CD8-positive, alpha-beta memory T cell (primary cell): ENCODE results near the gene ARHGEF38. TPM values are rescaled to one million over a fixed set of nuclear protein-coding genes. Genes with fewer than 3 reads are reported as not detected.

Source experiments
- CTCF ChIA-PET: fragments of 350-600 bp; sonication (Branson Sonifier 250); formaldehyde crosslinking; loops from one replicate; lab custom pipeline; 2021; ENCODE audit warnings: antibody characterized with exemption; lab: Charles Lee
- POLR2A ChIA-PET: fragments of 350-600 bp; sonication (Branson Sonifier 250); formaldehyde crosslinking; loops from one replicate; lab custom pipeline; 2021; ENCODE audit warnings: antibody characterized with exemption; lab: Charles Lee
- DNase-seq, 5 donors: peaks; one replicate each; pipeline versions ENCODE4 v3.0.0 to v3.0.0-alpha.2; 2020 to 2022; ENCODE audit warnings: mixed read lengths in 1 of 5
- H3K27ac ChIP-seq: one replicate; pipeline ENCODE4 v1.7.0; 2013; ENCODE audit warnings: low read depth, mild to moderate bottlenecking, low read length, moderate library complexity
- H3K27me3 ChIP-seq: 2 replicates; pipeline ENCODE4 v1.7.0; 2013; ENCODE audit warnings: low read length, mild to moderate bottlenecking; ENCODE audit not compliant: insufficient read depth, poor library complexity, severe bottlenecking
- H3K36me3 ChIP-seq: 2 replicates; pipeline ENCODE4 v1.7.0; 2013; ENCODE audit warnings: mild to moderate bottlenecking, low read length, moderate library complexity; ENCODE audit not compliant: insufficient read depth
- H3K4me1 ChIP-seq: 2 replicates; pipeline ENCODE4 v1.7.0; 2013; ENCODE audit warnings: mild to moderate bottlenecking, low read length, moderate library complexity; ENCODE audit not compliant: insufficient read depth
- H3K4me3 ChIP-seq: 2 replicates; pipeline ENCODE4 v1.7.0; 2013; ENCODE audit warnings: mild to moderate bottlenecking, low read length
- H3K9me3 ChIP-seq: 2 replicates; pipeline ENCODE4 v1.7.0; 2013; ENCODE audit warnings: mild to moderate bottlenecking, low read length
- H3K27ac Mint-ChIP-seq, 8 donors: one replicate each; pipeline ENCODE4 v1.8.0; 2020 to 2021; ENCODE audit warnings: mixed read lengths in 8 of 8, mild to moderate bottlenecking in 6 of 8, inconsistent platforms in 3 of 8, moderate library complexity in 3 of 8
- H3K27me3 Mint-ChIP-seq, 2 donors: one replicate each; pipeline ENCODE4 v1.8.0; 2020 to 2021; ENCODE audit warnings: mixed read lengths in 2 of 2, mild to moderate bottlenecking in 1 of 2, moderate library complexity in 1 of 2
- H3K36me3 Mint-ChIP-seq, 3 donors: one replicate each; pipeline ENCODE4 v1.8.0; 2020 to 2021; ENCODE audit warnings: mixed read lengths in 3 of 3, inconsistent platforms in 1 of 3, mild to moderate bottlenecking in 1 of 3
- H3K4me1 Mint-ChIP-seq, 3 donors: one replicate each; pipeline ENCODE4 v1.8.0; 2020 to 2021; ENCODE audit warnings: mixed read lengths in 3 of 3, inconsistent platforms in 1 of 3, mild to moderate bottlenecking in 1 of 3
- H3K4me3 Mint-ChIP-seq, 7 donors: one replicate each; pipeline ENCODE4 v1.8.0; 2020 to 2021; ENCODE audit warnings: mixed read lengths in 7 of 7, mild to moderate bottlenecking in 6 of 7, moderate library complexity in 4 of 7, inconsistent platforms in 2 of 7
- H3K9me3 Mint-ChIP-seq, 5 donors: one replicate each; pipeline ENCODE4 v1.8.0; 2020 to 2022; ENCODE audit warnings: mixed read lengths in 5 of 5, mild to moderate bottlenecking in 3 of 5, moderate library complexity in 2 of 5, inconsistent platforms in 1 of 5
- polyA plus RNA-seq: library from polyadenylated mRNA; unstranded; fragments of 300-500 nt; fragmentation: Illumina TruSeq; gene quantifications from one replicate; pipeline ENCODE4 v1.2.3, GENCODE V29; 2021
- total RNA-seq, 2 experiments: library from RNA; stranded (reverse); gene quantifications; one replicate each; pipeline ENCODE4 v1.2.3, GENCODE V29; 2021

Gene ARHGEF38
- total and polyA plus RNA-seq, 3 experiments from 2014 or later = not detected

DNA sequence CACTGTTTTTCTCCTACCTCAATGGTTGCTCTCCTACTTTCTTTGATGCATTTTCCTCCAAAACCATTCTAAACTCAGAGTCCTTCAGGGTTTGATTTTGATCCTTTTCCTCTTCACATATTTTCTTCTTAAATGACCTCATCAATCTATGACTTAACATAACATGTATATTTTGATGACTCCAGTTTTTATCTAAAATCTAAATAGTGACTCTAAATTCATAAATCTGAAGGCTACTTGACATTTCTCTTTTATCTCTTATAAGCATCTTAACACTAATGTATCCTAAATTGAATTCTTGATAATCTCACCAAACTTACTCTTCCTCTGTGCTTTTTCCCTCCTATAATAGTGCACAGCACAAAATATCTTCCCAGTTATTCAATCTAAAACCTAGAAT is 4.7 kb upstream of the ARHGEF38 start:
- Histone ChIP-seq H3K9me3 (no peaks in the 10 kb centered on the region), H3K27me3 (no peaks in the 10 kb centered on the region), H3K4me1 (no peaks in the 10 kb centered on the region), H3K4me3 (no peak overlapping the region), H3K36me3 (no peaks in the 10 kb centered on the region), H3K27ac (no peak overlapping the region)
- ChIA-PET POLR2A (no interaction called here), CTCF (no interaction called here)
- Mint-ChIP-seq H3K27ac (no peak overlapping the region), H3K4me1 (peaks cover 0 to 4% (median 0%) of the 10 kb centered on the region in 3 donors), H3K36me3 (no peaks in the 10 kb centered on the region), H3K9me3 (no peaks in the 10 kb centered on the region), H3K4me3 (no peak overlapping the region), H3K27me3 (peaks cover 0 to 8% of the 10 kb centered on the region in 2 donors)
- no peak for DNase-seq

DNA sequence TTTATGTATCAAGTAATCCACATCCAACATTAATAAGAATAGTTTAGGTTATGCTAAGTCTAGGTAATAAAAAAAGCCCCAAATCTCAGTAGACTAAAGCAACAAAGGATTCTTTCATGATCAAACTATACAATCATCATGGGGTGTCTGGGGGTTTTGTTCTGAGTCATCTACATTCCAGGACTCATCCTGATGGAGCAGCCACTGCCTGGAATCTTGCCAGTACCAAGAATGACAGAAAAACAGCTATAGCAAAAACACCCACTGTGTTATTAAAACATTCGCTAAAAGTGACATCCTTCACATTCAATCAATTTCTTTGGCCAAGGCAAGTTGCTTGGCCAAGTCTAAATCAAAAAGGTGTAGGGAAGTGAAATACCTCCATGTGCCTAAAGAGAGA is 3.9 kb upstream of the ARHGEF38 start:
- Histone ChIP-seq H3K4me1 (no peaks in the 10 kb centered on the region), H3K9me3 (no peaks in the 10 kb centered on the region), H3K27me3 (no peaks in the 10 kb centered on the region), H3K36me3 (no peaks in the 10 kb centered on the region), H3K27ac (no peak overlapping the region), H3K4me3 (no peak overlapping the region)
- Mint-ChIP-seq H3K9me3 (no peaks in the 10 kb centered on the region), H3K4me1 (peaks cover 0 to 4% (median 0%) of the 10 kb centered on the region in 3 donors), H3K4me3 (no peak overlapping the region), H3K36me3 (no peaks in the 10 kb centered on the region), H3K27ac (no peak overlapping the region), H3K27me3 (peaks cover 0 to 8% of the 10 kb centered on the region in 2 donors)
- ChIA-PET POLR2A (no interaction called here), CTCF (no interaction called here)
- DNase-seq = no peak

DNA sequence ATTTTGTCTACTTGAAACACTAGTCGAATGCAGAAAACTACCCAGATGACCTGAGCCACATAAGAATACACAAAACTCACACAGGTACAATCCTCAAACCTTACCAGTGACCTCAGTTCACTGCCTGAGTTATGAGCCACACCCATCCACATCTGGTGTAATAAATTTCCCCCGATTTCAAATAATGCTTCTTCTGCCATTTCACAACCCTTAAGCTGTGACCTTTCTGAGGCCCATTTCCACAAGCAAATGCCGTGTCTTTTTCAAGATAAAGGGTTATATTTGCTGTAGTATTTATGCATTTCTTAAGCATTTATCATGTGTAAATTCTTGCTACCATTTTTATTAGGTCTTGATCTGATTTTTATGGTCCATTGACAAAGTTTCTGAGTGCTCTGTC is 1.8 kb upstream of the ARHGEF38 start:
- Mint-ChIP-seq H3K27ac (no peak overlapping the region), H3K9me3 (no peaks in the 10 kb centered on the region), H3K4me3 (no peak overlapping the region), H3K36me3 (no peaks in the 10 kb centered on the region), H3K4me1 (peaks cover 0 to 4% (median 0%) of the 10 kb centered on the region in 3 donors), H3K27me3 (peaks cover 4% of the 10 kb centered on the region in 2 donors)
- Histone ChIP-seq H3K27me3 (no peaks in the 10 kb centered on the region), H3K4me3 (no peak overlapping the region), H3K36me3 (no peaks in the 10 kb centered on the region), H3K27ac (no peak overlapping the region), H3K9me3 (no peaks in the 10 kb centered on the region), H3K4me1 (no peaks in the 10 kb centered on the region)
- DNase-seq = no peak
- POLR2A ChIA-PET = no interaction called here
- CTCF ChIA-PET = no interaction called here

DNA sequence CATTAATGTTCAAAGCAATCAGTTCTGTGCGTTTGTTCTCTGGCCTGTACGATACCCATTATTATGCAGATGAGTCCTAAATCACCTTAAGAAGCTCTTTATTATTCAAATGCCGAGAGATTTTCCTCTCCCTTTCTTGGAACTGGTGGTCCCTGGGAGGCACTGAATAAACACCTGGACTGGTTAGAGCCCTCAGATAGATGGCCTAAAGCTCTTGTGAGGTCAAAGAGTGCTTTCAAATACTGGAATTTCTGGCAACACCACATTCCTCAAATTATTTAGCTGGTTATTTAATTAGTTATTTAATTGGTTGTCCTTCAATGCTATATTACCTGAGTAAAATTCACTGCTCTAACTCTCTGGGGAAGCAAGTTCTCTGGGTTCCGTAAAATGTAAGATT is 3.0 kb downstream of the ARHGEF38 start:
- POLR2A ChIA-PET = no interaction called here
- H3K27me3 Mint-ChIP-seq = peaks cover 4 to 21% of the 10 kb centered on the region in 2 donors
- no peak overlapping the region for H3K4me3 ChIP-seq
- no peak for DNase-seq
- H3K27me3 ChIP-seq = no peaks in the 10 kb centered on the region
- no peak overlapping the region for H3K27ac ChIP-seq
- no peaks in the 10 kb centered on the region for H3K36me3 ChIP-seq
- no peaks in the 10 kb centered on the region for H3K36me3 Mint-ChIP-seq
- H3K9me3 Mint-ChIP-seq = no peaks in the 10 kb centered on the region
- H3K4me1 Mint-ChIP-seq = peaks cover 0 to 4% (median 0%) of the 10 kb centered on the region in 3 donors
- H3K27ac Mint-ChIP-seq = no peak overlapping the region
- no peaks in the 10 kb centered on the region for H3K9me3 ChIP-seq
- H3K4me1 ChIP-seq = no peaks in the 10 kb centered on the region
- H3K4me3 Mint-ChIP-seq = no peak overlapping the region
- CTCF ChIA-PET = no interaction called here

DNA sequence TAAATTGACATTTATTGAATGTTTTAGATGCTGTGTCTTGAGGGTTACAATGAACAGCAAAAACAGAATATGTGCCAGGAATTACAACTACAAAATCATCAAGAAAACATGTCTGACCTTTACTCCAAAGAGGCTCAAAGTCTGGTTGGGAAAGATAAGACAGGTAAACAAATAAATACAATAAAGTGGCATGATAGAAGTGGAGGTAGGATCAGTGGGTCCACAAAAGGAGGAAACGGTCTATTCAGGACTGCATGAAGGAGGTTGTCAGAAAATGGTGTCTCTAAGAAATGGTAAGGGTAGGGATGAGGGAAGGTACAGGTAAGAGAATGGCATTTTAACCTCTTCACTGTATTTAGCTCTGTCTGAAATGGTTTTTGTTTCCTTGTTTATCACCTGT is 3.8 kb downstream of the ARHGEF38 start:
- no peaks in the 10 kb centered on the region for H3K9me3 Mint-ChIP-seq
- H3K36me3 Mint-ChIP-seq = no peaks in the 10 kb centered on the region
- no peak overlapping the region for H3K4me3 Mint-ChIP-seq
- Histone ChIP-seq H3K4me1 (no peaks in the 10 kb centered on the region), H3K36me3 (no peaks in the 10 kb centered on the region), H3K27me3 (no peaks in the 10 kb centered on the region), H3K27ac (no peak overlapping the region), H3K9me3 (no peaks in the 10 kb centered on the region), H3K4me3 (no peak overlapping the region)
- ChIA-PET POLR2A (no interaction called here), CTCF (no interaction called here)
- DNase-seq = no peak
- peaks cover 4 to 21% of the 10 kb centered on the region in 2 donors for H3K27me3 Mint-ChIP-seq
- H3K27ac Mint-ChIP-seq = no peak overlapping the region
- peaks cover 0 to 4% (median 0%) of the 10 kb centered on the region in 3 donors for H3K4me1 Mint-ChIP-seq

DNA sequence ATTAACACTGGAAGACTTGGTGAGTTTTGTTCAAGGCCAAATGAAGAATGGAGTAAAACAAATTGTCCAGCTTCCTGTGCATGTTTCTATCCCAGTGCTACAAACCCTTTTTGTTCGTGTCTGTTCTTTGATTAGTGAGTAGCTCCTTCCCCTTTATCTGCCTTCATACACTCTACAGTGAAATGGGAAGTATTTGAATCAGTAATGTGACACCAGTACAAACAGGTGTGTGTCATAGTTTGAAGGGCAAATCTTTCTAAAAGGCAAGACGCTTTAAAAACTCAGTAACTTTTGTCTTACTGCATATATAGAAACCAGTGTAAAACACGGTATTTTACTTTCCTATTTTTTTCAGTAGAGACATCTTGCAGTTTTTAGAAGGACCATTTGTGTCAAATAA is 5.9 kb downstream of the ARHGEF38 start:
- H3K36me3 ChIP-seq = no peaks in the 10 kb centered on the region
- no peak overlapping the region for H3K27ac Mint-ChIP-seq
- H3K9me3 Mint-ChIP-seq = no peaks in the 10 kb centered on the region
- no peaks in the 10 kb centered on the region for H3K4me1 Mint-ChIP-seq
- no peaks in the 10 kb centered on the region for H3K4me1 ChIP-seq
- H3K27me3 Mint-ChIP-seq = peaks cover 4 to 21% of the 10 kb centered on the region in 2 donors
- no peaks in the 10 kb centered on the region for H3K9me3 ChIP-seq
- H3K27me3 ChIP-seq = no peaks in the 10 kb centered on the region
- no peak overlapping the region for H3K4me3 Mint-ChIP-seq
- H3K36me3 Mint-ChIP-seq = no peaks in the 10 kb centered on the region
- no peak overlapping the region for H3K27ac ChIP-seq
- ChIA-PET CTCF (no interaction called here), POLR2A (no interaction called here)
- H3K4me3 ChIP-seq = no peak overlapping the region
- no peak for DNase-seq

DNA sequence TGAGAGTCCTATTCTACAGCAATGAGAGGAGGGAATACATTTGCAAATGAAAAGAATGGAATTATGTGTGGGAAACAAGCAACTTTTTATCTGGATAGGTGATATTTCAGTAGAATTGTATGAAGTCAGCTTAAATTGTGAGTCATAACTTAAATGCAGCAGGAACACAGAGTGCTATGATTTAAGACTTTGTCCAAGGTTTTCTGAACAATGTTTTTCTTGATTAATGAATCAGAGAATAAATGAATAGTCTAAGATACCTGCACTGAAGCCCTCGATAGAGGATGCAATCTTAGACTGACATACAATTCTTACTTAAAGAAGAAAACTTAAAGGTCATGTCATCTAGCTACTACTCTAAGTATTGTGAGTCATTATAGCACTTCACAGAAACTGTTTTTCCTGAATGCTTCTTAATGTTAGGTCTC is 8.0 kb downstream of the ARHGEF38 start:
- H3K36me3 Mint-ChIP-seq = no peaks in the 10 kb centered on the region

DNA sequence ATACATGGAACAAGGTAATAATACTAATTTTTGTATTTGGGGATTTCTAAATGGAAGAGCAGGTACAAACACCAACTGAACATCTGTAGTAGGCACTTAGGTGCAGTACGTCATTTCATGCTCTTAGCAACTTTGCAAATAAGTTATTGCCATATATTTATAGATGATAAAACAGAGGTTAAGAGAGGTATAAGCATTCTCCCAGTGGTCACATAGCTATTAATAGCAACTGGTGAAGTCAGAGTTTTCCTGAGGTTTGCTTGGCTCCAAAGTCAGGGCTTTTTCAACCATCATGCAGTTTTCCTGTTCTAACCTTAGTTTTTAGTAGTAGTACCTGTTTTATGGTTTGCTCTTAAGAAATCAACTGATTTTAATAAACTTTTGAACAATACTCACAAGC is 10.9 kb downstream of the ARHGEF38 start:
- no peak overlapping the region for H3K4me3 ChIP-seq
- no peaks in the 10 kb centered on the region for H3K27me3 ChIP-seq
- H3K27ac Mint-ChIP-seq = no peak overlapping the region
- H3K9me3 ChIP-seq = no peaks in the 10 kb centered on the region
- no peaks in the 10 kb centered on the region for H3K9me3 Mint-ChIP-seq
- no peaks in the 10 kb centered on the region for H3K4me1 Mint-ChIP-seq
- CTCF ChIA-PET = no interaction called here
- no peak overlapping the region for H3K4me3 Mint-ChIP-seq
- H3K27me3 Mint-ChIP-seq = peaks cover under 1 to 4% of the 10 kb centered on the region in 2 donors
- no peaks in the 10 kb centered on the region for H3K36me3 ChIP-seq
- POLR2A ChIA-PET = no interaction called here
- DNase-seq = no peak
- no peak overlapping the region for H3K27ac ChIP-seq
- H3K4me1 ChIP-seq = no peaks in the 10 kb centered on the region
- no peaks in the 10 kb centered on the region for H3K36me3 Mint-ChIP-seq

More for the DNA sequence above, 8.0 kb downstream of the ARHGEF38 start:
- H3K27me3 ChIP-seq = no peaks in the 10 kb centered on the region
- H3K9me3 ChIP-seq = no peaks in the 10 kb centered on the region
- DNase-seq = no peak
- H3K27me3 Mint-ChIP-seq = peaks cover 4 to 17% of the 10 kb centered on the region in 2 donors
- H3K4me3 Mint-ChIP-seq = no peak overlapping the region
- no peaks in the 10 kb centered on the region for H3K4me1 ChIP-seq
- H3K27ac Mint-ChIP-seq = no peak overlapping the region
- no peak overlapping the region for H3K27ac ChIP-seq
- no peak overlapping the region for H3K4me3 ChIP-seq
- no peaks in the 10 kb centered on the region for H3K36me3 ChIP-seq
- ChIA-PET POLR2A (no interaction called here), CTCF (no interaction called here)
- no peaks in the 10 kb centered on the region for H3K9me3 Mint-ChIP-seq
- no peaks in the 10 kb centered on the region for H3K4me1 Mint-ChIP-seq

DNA sequence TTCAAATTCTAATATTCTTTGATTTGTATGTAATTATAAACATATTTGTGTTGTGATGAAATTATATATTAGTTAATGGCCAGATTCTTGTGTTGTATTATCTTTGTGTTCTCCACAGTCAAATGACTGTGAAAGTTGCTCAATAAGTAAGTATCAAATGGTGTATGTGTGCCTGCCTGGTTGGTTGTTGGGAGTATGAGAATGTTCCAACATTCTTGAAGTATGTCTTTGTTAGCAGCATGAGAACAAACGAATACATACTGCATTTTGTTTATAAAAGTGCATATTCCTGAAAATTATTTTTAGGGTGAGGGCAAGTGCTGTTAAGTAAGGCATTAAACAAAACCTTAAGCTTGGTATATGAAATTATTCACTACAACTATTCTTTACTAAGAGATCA is 16.2 kb downstream of the ARHGEF38 start:
- CTCF ChIA-PET = no interaction called here
- DNase-seq = no peak

More for the DNA sequence above, 16.2 kb downstream of the ARHGEF38 start:
- no peaks in the 10 kb centered on the region for H3K36me3 ChIP-seq
- Mint-ChIP-seq H3K4me3 (no peak overlapping the region), H3K36me3 (no peaks in the 10 kb centered on the region), H3K27me3 (peaks cover 0 to 3% of the 10 kb centered on the region in 2 donors), H3K4me1 (no peaks in the 10 kb centered on the region), H3K27ac (no peak overlapping the region), H3K9me3 (peaks cover 0 to 2% (median 0%) of the 10 kb centered on the region in 5 donors)
- no peaks in the 10 kb centered on the region for H3K4me1 ChIP-seq
- no peak overlapping the region for H3K27ac ChIP-seq
- no peak overlapping the region for H3K4me3 ChIP-seq
- POLR2A ChIA-PET = no interaction called here
- H3K9me3 ChIP-seq = no peaks in the 10 kb centered on the region
- no peaks in the 10 kb centered on the region for H3K27me3 ChIP-seq
